ENCODE results near the gene C1orf232. TPM values are rescaled to one million over a fixed set of nuclear protein-coding genes. Genes with fewer than 3 reads are reported as not detected.

Gene C1orf232
- total and polyA plus RNA-seq, 3 donors from 2014 or later = not detected

- H3K4me1 ChIP-seq = no peaks in the 10 kb centered on the region
- intact Hi-C loops (cut with DNase I; ENCODE audit: low total_unique reads) = no loop called here
- H3K27ac ChIP-seq = no peak overlapping the region
- no peak overlapping the region for H3K4me3 ChIP-seq
- TF ChIP-seq CTCF (IDR thresholded peaks at IDR 0.05) (no peak), POLR2A (IDR thresholded peaks at IDR 0.05) (no peak)
- no peak for DNase-seq
- H3K36me3 ChIP-seq (ENCODE audit: low read depth, missing control alignments) = no peaks in the 10 kb centered on the region
- WGBS, 2 donors = 85 to 87% methylated on average over 6 to 7 of the region's 7 CpGs
- H3K27me3 ChIP-seq = no peaks in the 10 kb centered on the region
- H3K9me3 ChIP-seq = no peaks in the 10 kb centered on the region
Measured at GRCh38 chr1:26182383-26182696, 13.6 kb upstream of the C1orf232 start.

- H3K9me3 ChIP-seq = no peaks in the 10 kb centered on the region
- no peak overlapping the region for H3K27ac ChIP-seq
- no peak overlapping the region for H3K4me3 ChIP-seq
- WGBS, 2 donors = 76 to 86% methylated on average over 8 to 9 of the region's 9 CpGs
- no peak for TF ChIP-seq CTCF (IDR thresholded peaks at IDR 0.05)
- no peak for TF ChIP-seq POLR2A (IDR thresholded peaks at IDR 0.05)
- intact Hi-C loops (cut with DNase I; ENCODE audit: low total_unique reads) = no loop called here
- H3K36me3 ChIP-seq (ENCODE audit: low read depth, missing control alignments) = no peaks in the 10 kb centered on the region
- no peaks in the 10 kb centered on the region for H3K27me3 ChIP-seq
- no peak for DNase-seq
- H3K4me1 ChIP-seq = no peaks in the 10 kb centered on the region
Measured at GRCh38 chr1:26181586-26182382, 13.0 kb upstream of the C1orf232 start.

- no peak for DNase-seq
- Histone ChIP-seq H3K27me3 (no peaks in the 10 kb centered on the region), H3K27ac (no peak overlapping the region), H3K9me3 (no peaks in the 10 kb centered on the region), H3K36me3 (ENCODE audit: low read depth, missing control alignments) (no peaks in the 10 kb centered on the region), H3K4me1 (no peaks in the 10 kb centered on the region), H3K4me3 (no peak overlapping the region)
- WGBS, 2 donors = 82 to 85% methylated on average over 3 to 4 of the region's 4 CpGs
- no peak for TF ChIP-seq CTCF (IDR thresholded peaks at IDR 0.05)
- TF ChIP-seq POLR2A (IDR thresholded peaks at IDR 0.05) = no peak
- intact Hi-C loops (cut with DNase I; ENCODE audit: low total_unique reads) = no loop called here
Measured at GRCh38 chr1:26180010-26180506, 11.3 kb upstream of the C1orf232 start.

- intact Hi-C loops (cut with DNase I; ENCODE audit: low total_unique reads) = no loop called here
- WGBS, 2 donors = 62 to 68% methylated on average over 12 to 21 of the region's 21 CpGs
- H3K27me3 ChIP-seq = no peaks in the 10 kb centered on the region
- H3K36me3 ChIP-seq (ENCODE audit: low read depth, missing control alignments) = no peaks in the 10 kb centered on the region
- TF ChIP-seq CTCF (IDR thresholded peaks at IDR 0.05) (no peak), POLR2A (IDR thresholded peaks at IDR 0.05) (no peak)
- no peaks in the 10 kb centered on the region for H3K4me1 ChIP-seq
- no peak within 1 kb of the TSS for H3K4me3 ChIP-seq
- DNase-seq = no peak
- H3K27ac ChIP-seq = no peak within 1 kb of the TSS
- H3K9me3 ChIP-seq = no peaks in the 10 kb centered on the region
Measured at GRCh38 chr1:26177182-26177684, 8.5 kb upstream of the C1orf232 start, which contains the start of gene CNKSR1. TSS of gene CNKSR1 (plus strand) at chr1:26177491. CDS start at chr1:26177548, 57 bp downstream.

Measured in testis (tissue), 3 donors.